Stomach (tissue), 4 donors: ENCODE data around the gene CLBA1.

Source experiments
- EP300 ChIP-seq: sonication (generic); formaldehyde crosslinking; IDR thresholded peaks from one replicate; pipeline ENCODE4 v1.6.1; 2017; ENCODE audit warnings: antibody characterized with exemption
- POLR2A ChIP-seq, 4 donors: fragments of 450-650 bp; IDR thresholded peaks; one replicate each; pipeline ENCODE4 v1.6.1; 2016; ENCODE audit warnings: antibody characterized with exemption in 4 of 4, control low read depth in 2 of 4, mild to moderate bottlenecking in 1 of 4, moderate library complexity in 1 of 4
- POLR2AphosphoS5 ChIP-seq, 3 donors: sonication (generic); formaldehyde crosslinking; IDR thresholded peaks; one replicate each; pipeline ENCODE4 v1.6.1; 2016; ENCODE audit warnings: antibody characterized with exemption in 3 of 3
- TF ChIP-seq, protein P1 (sequence below), 7 experiments: fragments of 450-650 bp in 4 of 7; fragments of 200-600 bp in 3 of 7; sonication (generic) in 3 of 7; IDR thresholded peaks; one replicate each; pipeline ENCODE4 v1.5.1; 2016 to 2019; ENCODE audit warnings: antibody characterized with exemption in 7 of 7, control low read depth in 2 of 7, mild to moderate bottlenecking in 1 of 7

DNA sequence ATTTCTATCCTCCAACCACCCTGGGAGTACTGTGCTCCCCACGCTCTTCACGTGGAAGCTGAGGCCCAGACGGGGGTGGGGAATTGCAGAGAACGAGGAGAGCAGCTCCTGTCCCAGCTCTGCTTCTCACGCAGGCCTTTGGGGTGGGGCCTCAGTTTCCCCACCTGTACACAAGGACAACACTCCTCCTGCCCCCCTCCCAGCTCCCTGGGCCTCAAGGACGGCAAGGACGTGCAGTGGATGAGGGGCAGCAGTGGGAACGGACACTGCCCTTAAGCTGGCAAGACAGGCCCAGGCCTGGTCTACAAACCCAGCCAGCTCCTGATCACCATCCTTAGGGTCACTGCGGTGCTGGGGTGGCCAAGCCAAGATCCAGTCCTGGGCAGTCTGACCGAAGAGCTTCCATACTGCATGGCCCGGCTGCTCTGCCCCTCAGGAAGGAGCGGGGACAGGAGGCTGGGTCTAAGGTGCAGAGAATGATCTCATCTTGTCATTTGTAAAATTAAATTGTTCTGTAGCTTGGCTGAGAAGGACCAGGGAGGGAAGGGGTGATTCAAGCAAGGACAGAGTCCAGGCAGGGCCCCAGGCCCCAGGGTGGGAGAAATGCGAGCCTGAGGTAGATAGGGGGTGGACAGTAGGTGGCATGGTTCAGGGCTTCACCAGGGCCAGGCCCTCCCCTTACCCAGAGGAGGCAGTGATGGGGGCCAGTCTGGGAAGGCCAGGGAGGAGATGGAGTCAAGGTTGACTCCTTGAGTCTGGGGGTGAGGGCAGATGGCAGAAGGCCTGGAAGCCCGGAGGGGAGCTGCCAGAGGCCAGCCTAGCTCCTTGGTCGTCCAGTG is 1.3 kb upstream of the CLBA1 start:
- TF ChIP-seq POLR2A (IDR thresholded peaks at IDR 0.05) (no peak), EP300 (no peak), POLR2AphosphoS5 (IDR thresholded peaks at IDR 0.05) (no peak)
- TF ChIP-seq, protein P1, sequence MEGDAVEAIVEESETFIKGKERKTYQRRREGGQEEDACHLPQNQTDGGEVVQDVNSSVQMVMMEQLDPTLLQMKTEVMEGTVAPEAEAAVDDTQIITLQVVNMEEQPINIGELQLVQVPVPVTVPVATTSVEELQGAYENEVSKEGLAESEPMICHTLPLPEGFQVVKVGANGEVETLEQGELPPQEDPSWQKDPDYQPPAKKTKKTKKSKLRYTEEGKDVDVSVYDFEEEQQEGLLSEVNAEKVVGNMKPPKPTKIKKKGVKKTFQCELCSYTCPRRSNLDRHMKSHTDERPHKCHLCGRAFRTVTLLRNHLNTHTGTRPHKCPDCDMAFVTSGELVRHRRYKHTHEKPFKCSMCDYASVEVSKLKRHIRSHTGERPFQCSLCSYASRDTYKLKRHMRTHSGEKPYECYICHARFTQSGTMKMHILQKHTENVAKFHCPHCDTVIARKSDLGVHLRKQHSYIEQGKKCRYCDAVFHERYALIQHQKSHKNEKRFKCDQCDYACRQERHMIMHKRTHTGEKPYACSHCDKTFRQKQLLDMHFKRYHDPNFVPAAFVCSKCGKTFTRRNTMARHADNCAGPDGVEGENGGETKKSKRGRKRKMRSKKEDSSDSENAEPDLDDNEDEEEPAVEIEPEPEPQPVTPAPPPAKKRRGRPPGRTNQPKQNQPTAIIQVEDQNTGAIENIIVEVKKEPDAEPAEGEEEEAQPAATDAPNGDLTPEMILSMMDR (IDR thresholded peaks at IDR 0.05), result no peak
